Heart left ventricle (tissue), 16 donors: ENCODE measurements around the gene DNAJC5. TPM values are rescaled to one million over a fixed set of nuclear protein-coding genes. Genes with fewer than 3 reads are reported as not detected.

Experiments
- ATAC-seq, 4 donors: fragments of 200-7000 bp; cut with Tn5 transposase; one replicate each; pipeline ENCODE4 v1.9.1; 2020 to 2022; ENCODE audit warnings: moderate library complexity in 4 of 4, mild to moderate bottlenecking in 3 of 4, moderate number of reproducible peaks in 1 of 4
- DNase-seq, 5 donors: peaks; one replicate each; pipeline ENCODE4 v3.0.0-alpha.2; 2020
- H3K27ac ChIP-seq, 12 donors: fragments of 200-600 bp; sonication (generic) in 4 of 12; one replicate each; pipeline versions ENCODE4 v1.5.0 to v1.8.0; 2016 to 2022; ENCODE audit warnings: mild to moderate bottlenecking in 2 of 12
- H3K27me3 ChIP-seq, 9 donors: fragments of 200-600 bp; sonication (generic) in 2 of 9; one replicate each; pipeline versions ENCODE4 v1.5.1 to v1.8.0; 2016 to 2022; ENCODE audit warnings: mild to moderate bottlenecking in 3 of 9
- H3K36me3 ChIP-seq, 9 donors: fragments of 200-600 bp; sonication (generic) in 2 of 9; one replicate each; pipeline versions ENCODE4 v1.5.0 to v1.8.0; 2018 to 2022; ENCODE audit warnings: mild to moderate bottlenecking in 2 of 9
- H3K4me1 ChIP-seq, 12 donors: fragments of 200-600 bp; sonication (generic) in 4 of 12; one replicate each; pipeline versions ENCODE4 v1.5.0 to v1.8.0; 2016 to 2022; ENCODE audit warnings: mild to moderate bottlenecking in 3 of 12
- H3K4me3 ChIP-seq, 12 donors: fragments of 200-600 bp; sonication (generic) in 4 of 12; one replicate each; pipeline versions ENCODE4 v1.5.0 to v1.8.0; 2017 to 2022; ENCODE audit warnings: mild to moderate bottlenecking in 9 of 12, moderate library complexity in 4 of 12
- H3K9me3 ChIP-seq, 12 donors: fragments of 200-600 bp; sonication (generic) in 4 of 12; one replicate each; pipeline versions ENCODE4 v1.5.0 to v1.8.0; 2016 to 2022; ENCODE audit warnings: mild to moderate bottlenecking in 1 of 12
- CTCF ChIP-seq, 12 donors: fragments of 200-600 bp; sonication (generic) in 4 of 12; IDR thresholded peaks; one replicate each; pipeline versions ENCODE4 v1.5.0 to v1.8.0; 2018 to 2022; ENCODE audit warnings: antibody characterized with exemption in 12 of 12, mild to moderate bottlenecking in 5 of 12
- POLR2A ChIP-seq, 2 donors: fragments of 450-650 bp; IDR thresholded peaks; one replicate each; pipeline ENCODE4 v1.6.1; 2017; ENCODE audit warnings: antibody characterized with exemption in 2 of 2, mild to moderate bottlenecking in 2 of 2, moderate library complexity in 2 of 2
- WGBS, 4 donors: extraction: QIAGEN DNeasy Blood & Tissue Kit in 2 of 4; methylation state at CpG; one replicate each; pipeline versions ENCODE4 v1.1.5 to v1.1.7; 2013 to 2018; 5-methylcytosine and 5-hydroxymethylcytosine counted together
- intact Hi-C, 10 donors: fragments of 100-400 bp; cut with DNase I; formaldehyde crosslinking; loops; one replicate each; pipeline versions ENCODE4 v1.11.1 to v1.14.2; 2022
- polyA plus RNA-seq, 2 donors: library from polyadenylated mRNA; stranded (reverse); fragments of 200-250 nt; gene quantifications; one replicate each; pipeline ENCODE4 v1.2.3, GENCODE V29; 2013
- total RNA-seq, 9 donors: library from RNA; depleted of rRNA in 2 of 9; stranded (reverse); fragments of >200 nt in 2 of 9; fragmentation: NEBNext Ultra II Directional in 3 of 9; extraction: Animal tissue kit (Norgen Biotek cat#: 25700) in 3 of 9; gene quantifications; one replicate each; pipeline versions ENCODE4 v1.1.0 to v1.2.4, GENCODE V29; 2016 to 2023
- donor health status: ischemic (EF 13 %, LVEDD 7.1; RV severe dilation, severe dysfunction).
- donor health status: healthy with polysubstance abuse.
- donor health status: DM: no; HTN: yes; CAD: no.
- donor health status: DM: no; HTN: no; CAD: no.
- donor health status: ischemic (EF 25% LVEDD 6.9; RV normal size, moderate dysfunction).
- donor health status: ischemic (EF 25% LVEDD 5.7; RV mildly dilated, moderate dysfunction).
- donor health status: healthy.
- donor health status: DM: yes; HTN: yes; CAD: no.
- donor health status: ischemic (EF 35%, LVEDD 5.7; RV mildly dilated, moderate dysfunction).
- donor health status: nonischemic (EF 11% LVEDD 7.7; RV severe dilation, severe dysfunction).
- donor health status: DM: yes; HTN: yes; CAD: no.
- donor health status: PGD.
- donor health status: ischemic (EF 29% LVEDD 5.4; RV normal size, mild dysfunction).
- donor health status: nonischemic (EF 23%, LVEDD 6.1; RV moderate dilation, normal function).

Gene DNAJC5
- total and polyA plus RNA-seq, 11 donors, result 21.1 to 57.1 (median 46.1) TPM

GRCh38 chr20:63956664-63957003, 61.7 kb downstream of the DNAJC5 start:
- DNase-seq, result no peak
- Histone ChIP-seq H3K27ac (peak overlapping the region in 11 of 12 donors; percentile 7 to 98 (median 38)), H3K27me3 (no peaks in the 10 kb centered on the region), H3K36me3 (peaks cover 0 to 27% (median 14%) of the 10 kb centered on the region in 9 donors), H3K4me1 (peaks cover 0 to 57% (median 48%) of the 10 kb centered on the region in 12 donors), H3K4me3 (peak overlapping the region; percentile 19 to 100 (median 90)), H3K9me3 (no peaks in the 10 kb centered on the region)
- TF ChIP-seq POLR2A (IDR thresholded peaks at IDR 0.05) (no peak), CTCF (IDR thresholded peaks at IDR 0.05) (no peak)
- peak in 1 of 4 donors; percentile 3 for ATAC-seq
- intact Hi-C loops, result no loop called here
- WGBS, 4 donors, result 1 to 7% (median 2%) methylated on average over 15 of the region's 15 CpGs

- Histone ChIP-seq H3K27ac (peak overlapping the region in 11 of 12 donors; percentile 7 to 98 (median 38)), H3K9me3 (no peaks in the 10 kb centered on the region), H3K4me1 (peaks cover 0 to 52% (median 43%) of the 10 kb centered on the region in 12 donors), H3K27me3 (no peaks in the 10 kb centered on the region), H3K4me3 (peak overlapping the region; percentile 19 to 100 (median 90)), H3K36me3 (peaks cover 0 to 33% (median 14%) of the 10 kb centered on the region in 9 donors)
- peak; percentile 38 to 54 (median 50) for ATAC-seq
- peak in 4 of 5 donors; percentile 66 to 78 (median 68) for DNase-seq
- TF ChIP-seq CTCF (IDR thresholded peaks at IDR 0.05) (peak in 3 of 12 donors; percentile 7 to 15 (median 7)), POLR2A (IDR thresholded peaks at IDR 0.05) (peak in 1 of 2 donors; percentile 29)
- 6 to 12% (median 8%) methylated on average over 19 to 28 of the region's 28 CpGs for WGBS, 4 donors
- intact Hi-C loops, result no loop called here
These were observed 62.2 kb downstream of the DNAJC5 start for GRCh38 chr20:63957004-63957689.

GRCh38 chr20:63957690-63958441, 62.9 kb downstream of the DNAJC5 start:
- ATAC-seq (peak in 1 of 4 donors; percentile 17), DNase-seq (peak in 3 of 5 donors; percentile 55 to 66 (median 64))
- no peaks in the 10 kb centered on the region for H3K9me3 ChIP-seq
- no peak for TF ChIP-seq POLR2A (IDR thresholded peaks at IDR 0.05)
- TF ChIP-seq CTCF (IDR thresholded peaks at IDR 0.05), result no peak
- no peaks in the 10 kb centered on the region for H3K27me3 ChIP-seq
- H3K4me1 ChIP-seq, result peaks cover 0 to 45% (median 36%) of the 10 kb centered on the region in 12 donors
- 41 to 67% (median 48%) methylated on average over 9 to 13 of the region's 13 CpGs for whole genome bisulfite sequencing, 4 donors
- peak overlapping the region in 3 of 12 donors; percentile 89 to 99 (median 96) for H3K4me3 ChIP-seq
- intact Hi-C loops, result no loop called here
- H3K36me3 ChIP-seq, result peaks cover 0 to 40% (median 17%) of the 10 kb centered on the region in 9 donors
- H3K27ac ChIP-seq, result peak overlapping the region in 7 of 12 donors; percentile 28 to 93 (median 69)

- intact Hi-C loops, result no loop called here
- H3K27ac ChIP-seq, result peak overlapping the region in 1 of 12 donors; percentile 28
These were observed 63.5 kb downstream of the DNAJC5 start for GRCh38 chr20:63958471-63958870.

More at GRCh38 chr20:63958471-63958870, 63.5 kb downstream of the DNAJC5 start:
- 75 to 76% (median 75%) methylated on average over 4 of the region's 4 CpGs for WGBS, 4 donors
- DNase-seq, result no peak
- Histone ChIP-seq H3K36me3 (peaks cover 0 to 46% (median 23%) of the 10 kb centered on the region in 9 donors), H3K27me3 (no peaks in the 10 kb centered on the region), H3K9me3 (no peaks in the 10 kb centered on the region), H3K4me3 (no peak overlapping the region), H3K4me1 (peaks cover 0 to 39% (median 32%) of the 10 kb centered on the region in 12 donors)
- no peak for ATAC-seq
- TF ChIP-seq CTCF (IDR thresholded peaks at IDR 0.05), result no peak
- no peak for TF ChIP-seq POLR2A (IDR thresholded peaks at IDR 0.05)
